Stimulated activated CD4-positive, alpha-beta T cell treated with anti-CD3 and anti-CD28 coated beads, Interleukin-1b, Interleukin-23, amount 100 ng/mL, for 4 hours (primary cell): ENCODE data around the gene MLPH.

Source experiments
- DNase-seq, 2 donors: peaks; one replicate each; pipeline ENCODE4 v3.0.0-alpha.2; 2020; ENCODE audit warnings: low read depth in 2 of 2

The MLPH gene

GRCh38 chr2:237486819-237487448 lies at the start of gene MLPH:
Gene MLPH, plus strand, starts transcription at chr2:237487251. Its CDS starts 6,176 bp downstream, at chr2:237493427.
- DNase-seq, result no peak

DNA sequence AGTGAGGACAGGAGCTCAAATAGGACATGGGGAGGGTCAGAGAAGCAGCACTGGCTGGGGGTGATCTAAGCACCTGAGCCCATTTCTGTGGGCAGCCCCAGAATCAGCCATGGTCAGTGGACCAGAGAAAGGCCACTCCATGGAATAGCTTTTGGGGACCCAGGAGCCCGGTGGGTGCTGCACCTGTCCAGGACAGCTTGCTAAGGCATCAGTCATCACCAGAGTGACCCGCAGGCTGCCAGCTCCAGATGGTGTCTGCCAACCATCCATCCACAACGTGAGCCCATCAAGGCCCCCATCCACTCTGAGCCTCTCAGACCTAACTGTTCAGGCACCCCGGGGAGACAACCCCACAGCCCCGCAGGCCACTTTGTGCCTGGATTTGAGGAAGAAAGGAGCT lies 49.5 kb upstream of the MLPH start:
- DNase-seq, result no peak

- DNase-seq, result no peak
These were observed 48.7 kb upstream of the MLPH start for GRCh38 chr2:237438080-237438940.

DNA sequence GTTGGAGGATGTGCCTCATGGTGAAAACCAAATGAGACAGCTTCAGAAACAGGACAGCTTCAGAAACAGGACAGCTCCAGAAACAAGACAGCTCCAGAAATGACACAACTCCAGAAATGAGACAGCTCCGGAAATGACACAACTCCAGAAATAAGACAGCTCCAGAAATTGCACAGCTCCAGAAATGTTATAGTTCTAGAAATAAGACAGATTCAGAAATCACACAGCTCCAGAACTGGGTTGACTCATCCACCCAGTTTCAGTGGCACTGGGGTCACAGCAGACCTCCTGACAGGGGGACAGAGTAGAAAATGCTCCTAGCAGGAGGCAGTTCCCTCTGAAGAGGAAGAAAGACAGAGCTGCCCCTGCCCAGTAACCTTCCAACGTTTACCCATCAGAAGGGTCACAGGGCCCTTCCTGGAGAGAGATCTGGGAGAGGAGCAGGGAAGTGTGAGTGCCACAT lies 46.2 kb upstream of the MLPH start:
- no peak for DNase-seq

DNA sequence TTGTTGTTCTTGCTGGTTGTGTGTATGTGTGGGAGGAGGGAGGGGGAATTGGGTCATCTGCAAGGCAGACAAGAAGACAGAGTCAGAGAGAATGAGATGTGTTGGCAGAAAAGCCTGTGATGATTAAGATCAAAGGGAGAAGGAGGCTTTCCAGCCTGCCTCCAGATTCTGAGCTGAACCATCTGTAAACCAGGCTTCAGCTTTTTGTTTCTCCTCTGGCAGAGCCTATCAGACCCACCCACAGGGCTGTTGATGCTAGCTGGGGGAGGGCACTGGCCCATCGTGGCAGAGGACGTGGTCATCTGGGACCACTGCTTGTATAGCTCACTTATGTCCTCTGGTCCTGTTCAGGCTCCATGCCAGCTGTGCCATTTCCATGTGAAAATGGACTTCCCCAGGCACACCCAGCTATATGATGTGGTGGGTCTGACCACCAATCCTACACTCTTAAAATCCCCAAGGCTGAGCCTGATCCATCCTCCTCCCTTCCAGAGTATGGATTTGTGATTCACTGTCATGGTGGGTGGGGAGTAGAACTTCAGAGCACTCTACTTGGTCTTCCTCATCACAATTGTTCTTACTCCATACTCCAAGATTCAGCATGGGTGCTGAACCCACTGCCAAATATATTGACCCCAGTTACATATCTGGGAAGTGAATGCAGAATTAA lies 45.3 kb upstream of the MLPH start:
- peak in 1 of 2 donors; percentile 29 for DNase-seq

DNA sequence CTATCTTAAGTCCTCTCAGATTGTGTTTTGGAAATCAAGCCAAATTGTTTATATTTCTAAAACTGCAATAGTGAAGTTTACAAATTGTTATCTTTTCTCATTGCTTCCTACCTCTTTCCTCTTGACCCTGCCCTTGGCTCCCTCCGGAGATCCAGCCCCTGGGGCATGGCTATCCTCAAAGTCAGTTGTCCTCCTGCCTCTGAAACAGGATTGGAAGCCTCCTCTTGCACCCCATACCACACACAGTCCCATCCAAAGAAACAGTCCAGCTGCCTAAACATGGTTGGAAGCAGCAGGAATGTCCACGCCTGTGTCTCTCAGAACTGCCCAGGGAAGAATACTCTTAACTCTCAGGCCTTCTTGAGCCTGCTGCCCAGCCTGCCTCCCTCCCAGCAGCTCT lies 43.0 kb upstream of the MLPH start:
- DNase-seq, result no peak

GRCh38 chr2:237445611-237446337 lies 41.3 kb upstream of the MLPH start:
- no peak for DNase-seq

DNA sequence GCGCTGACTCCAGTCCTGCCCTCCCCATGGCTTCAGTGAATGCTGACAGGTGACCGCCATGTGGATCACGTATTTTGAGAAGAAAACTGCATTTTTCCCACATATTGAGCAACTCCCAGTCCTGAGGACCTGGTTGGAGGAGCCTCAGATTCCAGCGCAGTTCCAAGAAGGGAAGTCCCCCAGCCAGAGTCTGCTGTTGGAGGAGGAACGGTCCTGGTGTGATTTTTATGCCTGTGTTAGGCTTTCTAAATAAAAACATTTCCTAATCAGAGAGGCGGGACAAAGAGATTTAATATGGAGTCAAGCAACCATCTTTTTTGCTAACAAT lies 40.7 kb upstream of the MLPH start:
- no peak for DNase-seq

DNA sequence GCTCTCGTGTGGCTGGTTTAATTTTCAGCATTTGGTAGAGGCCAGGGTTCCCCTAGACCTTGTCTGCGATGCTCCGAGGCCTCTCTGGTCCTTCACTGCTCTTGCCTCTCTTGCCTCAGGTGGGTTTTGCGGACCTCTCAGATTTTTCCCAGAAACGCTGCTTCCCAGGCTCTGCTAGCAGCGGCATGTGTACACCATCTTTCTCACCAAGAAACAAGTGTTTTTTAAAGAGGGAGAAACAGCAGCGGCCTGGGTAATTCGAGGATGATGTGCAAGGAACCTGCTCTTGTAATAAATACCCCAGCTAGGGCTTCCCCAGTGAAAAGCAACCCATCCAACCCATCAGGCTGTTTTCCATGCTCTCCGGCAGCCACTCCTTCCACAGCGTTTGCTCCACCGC lies 39.6 kb upstream of the MLPH start:
- DNase-seq, result no peak

DNA sequence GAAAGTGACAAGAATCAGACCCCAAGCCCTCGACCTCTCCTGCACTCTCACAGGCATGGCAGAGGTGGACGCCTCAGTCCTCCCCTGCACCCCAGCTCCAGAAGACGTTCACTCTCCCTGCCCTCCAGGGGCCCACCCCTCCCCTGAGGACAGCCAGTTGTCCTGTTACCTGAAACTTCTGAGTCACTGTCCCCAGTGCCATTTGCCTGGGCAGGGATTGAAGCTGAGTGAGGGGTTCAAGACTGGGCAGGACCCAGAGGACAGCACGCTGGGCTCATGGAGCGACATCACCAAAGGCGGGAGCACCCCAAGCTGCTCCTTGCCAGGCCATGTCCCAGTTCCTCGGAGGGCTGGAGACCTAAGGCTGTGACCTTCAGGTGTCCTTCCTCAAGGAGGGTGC lies 38.9 kb upstream of the MLPH start:
- no peak for DNase-seq

GRCh38 chr2:237448626-237449025 lies 38.4 kb upstream of the MLPH start:
- no peak for DNase-seq

DNA sequence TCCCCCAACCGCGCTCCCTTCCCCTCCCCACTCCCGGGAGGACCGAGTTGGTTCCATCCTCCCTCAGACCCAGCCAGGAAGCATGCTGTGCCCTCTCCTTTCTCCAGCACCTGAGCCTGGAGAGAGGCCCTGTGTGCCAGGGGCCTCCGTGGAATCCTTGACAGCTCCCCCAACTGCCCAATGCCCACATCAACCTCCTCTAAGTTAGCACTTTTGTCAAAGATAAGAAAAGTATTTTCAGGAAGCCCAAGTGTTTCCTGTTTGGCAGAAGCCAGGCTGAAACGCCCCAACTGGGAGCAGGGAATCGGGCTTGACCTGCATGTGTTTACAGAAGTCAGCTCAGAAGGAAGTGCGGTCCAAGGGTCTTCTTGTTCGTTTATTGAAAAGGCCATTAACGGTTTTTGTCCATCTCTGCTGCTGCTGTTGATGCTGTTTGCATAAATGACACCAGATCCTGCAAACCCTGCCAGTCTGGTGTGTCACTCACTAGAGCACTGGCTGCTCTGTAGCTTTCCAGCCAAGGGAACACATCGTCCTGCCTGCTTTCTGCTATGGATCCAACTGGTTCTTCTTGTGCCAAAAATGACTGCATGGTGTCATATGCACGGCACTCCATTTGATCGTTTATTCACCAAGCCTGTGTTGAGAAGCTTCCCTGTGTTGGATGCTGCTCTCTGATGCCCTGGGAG lies 37.7 kb upstream of the MLPH start:
- DNase-seq, result no peak

DNA sequence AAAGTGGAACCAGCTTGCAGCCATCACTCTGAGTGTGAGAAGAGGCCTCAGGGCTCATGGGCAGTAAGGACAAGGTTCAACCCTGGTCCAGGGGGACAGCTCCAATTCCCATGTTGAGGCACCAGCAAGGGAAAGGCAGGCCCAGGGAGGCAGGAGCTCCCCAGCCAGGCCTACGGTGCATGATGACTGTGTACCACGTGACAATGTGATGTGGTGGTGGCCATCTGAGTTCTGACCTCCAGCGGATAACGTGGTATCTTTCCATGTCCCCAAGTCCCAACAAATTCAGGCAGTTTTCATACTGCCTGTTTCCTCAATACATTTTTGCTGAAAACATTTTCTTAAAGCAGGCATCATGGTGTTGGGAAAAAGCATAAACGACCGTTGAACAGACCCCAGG lies 36.9 kb upstream of the MLPH start:
- no peak for DNase-seq

- DNase-seq, result no peak
These were observed 36.5 kb upstream of the MLPH start for GRCh38 chr2:237450583-237450982.

DNA sequence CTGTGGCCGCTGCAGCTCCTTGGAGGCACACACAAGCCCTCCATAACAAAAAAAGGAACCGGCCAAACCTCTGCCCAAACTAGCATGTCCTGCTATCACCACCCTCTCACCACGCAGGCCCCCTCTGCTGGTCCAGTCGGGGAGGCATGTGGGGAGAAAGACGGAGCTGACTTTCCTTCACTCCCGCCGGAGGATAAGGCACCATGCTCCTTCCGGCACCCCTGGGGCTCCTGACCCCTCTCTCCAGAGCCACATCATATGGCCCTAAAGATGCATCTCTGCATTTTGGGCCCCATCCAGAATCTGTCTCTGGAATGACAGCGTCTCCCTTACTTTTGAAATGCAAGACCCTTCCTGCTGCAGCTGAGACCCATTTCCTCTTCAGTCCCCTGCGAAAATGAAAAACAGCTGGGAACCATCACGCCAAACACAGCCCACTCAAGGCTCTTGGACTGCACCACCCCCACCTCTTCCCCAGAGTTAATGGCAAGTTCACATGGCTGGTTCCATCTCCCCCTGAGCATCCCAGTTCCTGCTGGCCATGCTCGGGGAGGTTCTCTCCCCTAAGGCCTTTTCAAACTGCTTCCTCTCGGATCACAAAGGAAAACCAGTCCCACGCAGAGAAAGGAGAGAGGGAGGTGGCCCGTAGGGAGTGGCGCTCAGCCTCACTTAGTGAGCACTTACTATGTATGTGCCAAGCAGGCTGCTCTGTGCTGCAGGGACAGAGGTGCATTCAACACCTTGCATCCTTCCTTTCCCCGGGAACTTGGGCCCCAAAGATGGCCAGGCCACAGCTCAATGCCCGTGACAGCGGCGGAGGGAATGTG lies 35.2 kb upstream of the MLPH start:
- DNase-seq, result no peak

- DNase-seq, result no peak
These were observed 34.2 kb upstream of the MLPH start for GRCh38 chr2:237452861-237453260.

DNA sequence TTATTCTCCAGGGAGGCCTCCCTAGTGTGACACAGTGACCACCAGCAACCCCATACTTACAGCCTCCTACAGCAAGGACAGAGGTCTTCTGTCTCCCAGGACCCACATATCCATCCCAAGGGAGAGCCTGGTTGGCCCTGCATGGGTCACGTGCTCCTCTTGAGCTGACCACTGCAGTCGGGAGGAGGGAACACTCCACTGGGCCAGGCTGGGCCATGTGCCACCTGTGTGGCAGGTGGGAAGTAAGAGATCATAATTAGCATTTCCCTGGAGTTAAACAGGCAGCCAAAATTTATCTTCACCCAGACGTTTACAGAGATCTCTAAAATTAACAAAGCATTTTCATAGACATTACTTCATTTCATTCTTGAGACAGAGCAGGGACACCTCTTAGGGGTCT lies 33.4 kb upstream of the MLPH start:
- no peak for DNase-seq

DNA sequence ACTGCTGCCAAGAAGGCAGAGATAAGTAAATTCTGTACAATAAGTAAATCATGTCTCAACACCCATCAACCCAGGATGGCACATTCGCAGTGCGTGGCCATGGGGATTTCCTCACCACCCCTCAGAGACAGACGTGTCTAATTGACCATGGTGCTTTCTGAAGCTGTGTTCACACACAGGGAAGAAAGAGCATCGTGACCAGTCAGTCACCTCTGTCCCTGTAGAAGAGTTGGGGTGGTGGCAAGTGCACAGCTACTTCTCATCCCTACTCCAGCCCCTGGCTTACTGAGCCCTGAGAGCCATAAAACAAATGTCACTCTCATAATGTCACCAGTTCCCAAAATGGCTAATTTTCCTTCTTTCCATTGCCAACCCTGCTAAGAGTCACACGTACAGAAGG lies 31.3 kb upstream of the MLPH start:
- DNase-seq, result no peak

GRCh38 chr2:237456200-237456843 lies 30.7 kb upstream of the MLPH start:
- DNase-seq, result no peak

- no peak for DNase-seq
These were observed 29.6 kb upstream of the MLPH start for GRCh38 chr2:237457388-237457941.
